Endothelial cell of umbilical vein (primary cell): ENCODE data around the gene SLC44A2. TPM values are rescaled to one million over a fixed set of nuclear protein-coding genes. Genes with fewer than 3 reads are reported as not detected.

Source experiments
- BruUV-seq: library from RNA; stranded (reverse); fragments of 400-500 nt; replicated peaks from 2 replicates; lab custom pipeline; 2021; lab: Mats Ljungman, UMichigan
- CTCF ChIA-PET: fragments of 300-600, 350-600 bp; sonication (Branson Sonifier 250); formaldehyde crosslinking; loops from one replicate; lab custom pipeline; 2021; ENCODE audit warnings: antibody characterized with exemption, inconsistent platforms; lab: Charles Lee
- POLR2A ChIA-PET: fragments of 300-600, 350-600 bp; sonication (Branson Sonifier 250); formaldehyde crosslinking; loops from one replicate; lab custom pipeline; 2021; ENCODE audit warnings: antibody characterized with exemption, inconsistent platforms; lab: Charles Lee
- DNase-seq: peaks from one replicate; pipeline ENCODE4 v3.0.0-alpha.2; 2011; ENCODE audit warnings: low read depth, low spot score
- FAIRE-seq: peaks from 2 replicates; lab custom pipeline; 2011; peaks lifted over from hg19 to GRCh38; lab: Jason Lieb, UNC
- H2AFZ ChIP-seq: 2 replicates; pipeline ENCODE4 v1.6.0; 2012; ENCODE audit warnings: low read depth, low read length, control low read depth, inconsistent platforms
- H3K27ac ChIP-seq: 2 replicates; pipeline ENCODE4 v1.5.1; 2011; ENCODE audit warnings: low read depth, mild to moderate bottlenecking, control low read depth, low read length, moderate library complexity; ENCODE audit not compliant: insufficient read depth
- H3K27me3 ChIP-seq, 2 experiments: 2 replicates each; pipeline versions ENCODE4 v1.6.0 to v1.6.1; 2011; ENCODE audit warnings: low read length in 2 of 2, mixed read lengths in 1 of 2; ENCODE audit not compliant: control insufficient read depth in 2 of 2, insufficient read depth in 2 of 2
- H3K36me3 ChIP-seq, 2 experiments: 2 replicates in 1 of 2; 3 replicates in 1 of 2; pipeline ENCODE4 v1.5.1; 2011; ENCODE audit warnings: low read length in 2 of 2, mild to moderate bottlenecking in 1 of 2, moderate library complexity in 1 of 2; ENCODE audit not compliant: control insufficient read depth in 2 of 2, insufficient read depth in 2 of 2; ENCODE audit errors: extremely low read depth in 1 of 2
- H3K4me1 ChIP-seq: 3 replicates; pipeline ENCODE4 v1.5.1; 2011; ENCODE audit warnings: mild to moderate bottlenecking, low read length; ENCODE audit not compliant: control insufficient read depth, insufficient read depth; ENCODE audit errors: extremely low read depth
- H3K4me2 ChIP-seq: 2 replicates; pipeline ENCODE4 v1.6.1; 2011; ENCODE audit warnings: low read length, control low read depth, mixed read lengths; ENCODE audit not compliant: insufficient read depth
- H3K4me3 ChIP-seq, 3 experiments: fragments of 200-600 bp in 1 of 3; sonication (generic), shearing (Covaris generic) in 1 of 3; replicated peaks in 1 of 3; 2 replicates each; pipeline ENCODE4 v1.5.1; 2011 to 2016; ENCODE audit warnings: control low read depth in 3 of 3, low read length in 3 of 3, mild to moderate bottlenecking in 2 of 3, inconsistent platforms in 1 of 3, low read depth in 1 of 3, moderate library complexity in 1 of 3; ENCODE audit not compliant: insufficient read depth in 1 of 3
- H3K79me2 ChIP-seq: 2 replicates; pipeline ENCODE4 v1.6.0; 2012; ENCODE audit warnings: low read length, inconsistent platforms; ENCODE audit not compliant: control insufficient read depth, insufficient read depth
- H3K9ac ChIP-seq: replicated peaks from 2 replicates; pipeline ENCODE3; 2011; ENCODE audit warnings: low read length, control low read depth; ENCODE audit not compliant: insufficient read depth; ENCODE audit errors: extremely low read depth
- H3K9me1 ChIP-seq: replicated peaks from 3 replicates; pipeline ENCODE4 v1.6.0; 2011; ENCODE audit warnings: mild to moderate bottlenecking, low read length; ENCODE audit not compliant: control insufficient read depth, insufficient read depth; ENCODE audit errors: extremely low read depth
- H3K9me3 ChIP-seq: replicated peaks from 2 replicates; pipeline ENCODE4 v1.5.1; 2012; ENCODE audit warnings: low read length, inconsistent platforms; ENCODE audit not compliant: control insufficient read depth, insufficient read depth
- H4K20me1 ChIP-seq: replicated peaks from 2 replicates; pipeline ENCODE3; 2011; ENCODE audit warnings: mild to moderate bottlenecking, low read length; ENCODE audit not compliant: control insufficient read depth, insufficient read depth; ENCODE audit errors: extremely low read depth
- EZH2 ChIP-seq: IDR thresholded peaks from 2 replicates; pipeline ENCODE4 v1.6.1; 2012; ENCODE audit warnings: borderline replicate concordance, low read depth, mild to moderate bottlenecking, moderate library complexity, low read length, inconsistent platforms; ENCODE audit not compliant: severe bottlenecking
- FOS ChIP-seq: IDR thresholded peaks from 2 replicates; pipeline ENCODE4 v1.6.1; 2011; ENCODE audit warnings: mild to moderate bottlenecking, low read length, moderate library complexity, borderline replicate concordance; ENCODE audit not compliant: insufficient read depth
- GATA2 ChIP-seq: IDR thresholded peaks from 2 replicates; pipeline ENCODE4 v1.7.0; 2011; ENCODE audit warnings: low read depth, mild to moderate bottlenecking, moderate library complexity, mixed read lengths, low read length; ENCODE audit not compliant: insufficient read length, insufficient read depth
- JUN ChIP-seq: IDR thresholded peaks from 2 replicates; pipeline ENCODE4 v1.6.1; 2011; ENCODE audit warnings: borderline replicate concordance, low read depth; ENCODE audit not compliant: insufficient read length, insufficient read depth
- MYC ChIP-seq: IDR thresholded peaks from one replicate; pipeline ENCODE4 v1.6.1; 2011; ENCODE audit warnings: mild to moderate bottlenecking, low read depth, low read length
- POLR2A ChIP-seq: IDR thresholded peaks from 2 replicates; pipeline ENCODE4 v1.6.1; 2012; ENCODE audit warnings: low read depth, mild to moderate bottlenecking, control low read depth, low read length
- POLR2AphosphoS5 ChIP-seq: IDR thresholded peaks from 2 replicates; pipeline ENCODE4 v1.6.1; 2012; ENCODE audit warnings: low read depth, mild to moderate bottlenecking, control low read depth, low read length, moderate library complexity; ENCODE audit not compliant: insufficient read depth
- dilution Hi-C: fragments of 300-500 bp; cut with MboI; formaldehyde crosslinking; loops from one replicate; pipeline ENCODE4 v1.15.0; 2019; ENCODE audit warnings: low sequenced_read_pairs; ENCODE audit not compliant: extremely low pct_ligation_motif_present
- intact Hi-C: fragments of 100-400 bp; cut with micrococcal nuclease; formaldehyde crosslinking; loops from one replicate; pipeline ENCODE4 v1.10.0; 2022
- polyA plus RNA-seq, 4 experiments: library from polyadenylated mRNA; depleted of rRNA in 3 of 4; stranded (reverse) in 3 of 4; unstranded in 1 of 4; fragments of >200 nt; gene quantifications; 2 replicates each; pipeline versions ENCODE4 v1.2.1 to v1.2.3, GENCODE V29; 2011 to 2012; ENCODE audit warnings: missing spikeins in 1 of 4
- total RNA-seq: library from RNA; stranded (reverse); gene quantifications from 2 replicates; pipeline ENCODE4 v1.2.3, GENCODE V29; 2021
- TF ChIP-seq, protein P1 (sequence below): IDR thresholded peaks from 2 replicates; pipeline ENCODE4 v1.6.1; 2011; ENCODE audit not compliant: insufficient read depth, insufficient read length
- TF ChIP-seq, protein P2 (sequence below), 2 donors: IDR thresholded peaks; 1 replicate in 1 of 2; 2 replicates in 1 of 2; pipeline ENCODE4 v1.5.1; 2011; ENCODE audit warnings: low read length in 2 of 2, mild to moderate bottlenecking in 2 of 2, moderate library complexity in 2 of 2, control low read depth in 1 of 2, inconsistent platforms in 1 of 2, low read depth in 1 of 2; ENCODE audit not compliant: insufficient read depth in 1 of 2; ENCODE audit errors: extremely low read depth in 1 of 2

The SLC44A2 gene
- total and polyA plus RNA-seq, 2 donors (not counting 3 experiments of a cell fraction or from before 2014, with no cell fraction given): 97.7 to 130 TPM

DNA sequence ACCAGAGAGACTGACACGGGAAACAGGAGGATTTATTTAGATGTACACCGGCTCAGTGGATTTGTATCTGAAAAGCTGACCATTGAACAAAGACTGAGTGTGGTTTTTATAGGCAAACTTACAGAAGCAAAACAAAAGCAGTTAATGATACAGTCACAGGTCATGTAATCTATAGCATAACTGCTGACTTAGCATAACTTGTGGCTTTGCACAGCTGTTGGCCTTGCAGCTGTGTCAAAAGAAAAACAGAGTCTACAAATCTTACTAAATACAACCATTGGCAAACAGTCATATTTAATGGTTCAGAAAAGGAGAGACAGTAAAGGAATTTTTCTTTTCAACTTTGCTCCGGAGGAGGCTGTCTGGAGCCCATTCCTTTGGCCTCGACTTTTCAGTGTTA is 26.5 kb downstream of the SLC44A2 start:
- H2AFZ ChIP-seq: no peak overlapping the region
- intact Hi-C loops: loop anchor here (5.0 kb wide), 1 partner anchor 150 kb away; the partner anchor contains the start of gene KEAP1
- DNase-seq: no peak
- H3K36me3 ChIP-seq: no peaks in the 10 kb centered on the region
- dilution Hi-C loops: no loop called here
- no peak overlapping the region for H3K27ac ChIP-seq
- peaks cover 10% of the 10 kb centered on the region for H3K4me1 ChIP-seq
- BruUV-seq: no TSS peak
- H3K79me2 ChIP-seq: peaks cover 27% of the 10 kb centered on the region
- H3K9ac ChIP-seq: no peak overlapping the region
- ChIA-PET POLR2A (interaction anchor here (0.6 kb wide), 1 partner anchor 86 kb away, joined by 3 read pairs; the partner anchor contains the start of gene KRI1), CTCF (interaction anchor here (1.2 to 14.4 kb wide), 2 partner anchors 48 to 69 kb away, joined by 4 to 654 read pairs; no protein-coding TSS in a partner anchor)
- peaks cover 3% of the 10 kb centered on the region for H4K20me1 ChIP-seq
- H3K4me3 ChIP-seq: no peak overlapping the region
- FAIRE-seq: no peak
- no peaks in the 10 kb centered on the region for H3K27me3 ChIP-seq
- TF ChIP-seq EZH2 (no peak), MYC (no peak), POLR2A (peak; percentile 33), GATA2 (no peak)
- no peaks in the 10 kb centered on the region for H3K9me1 ChIP-seq
- H3K4me2 ChIP-seq: no peak overlapping the region
- no peaks in the 10 kb centered on the region for H3K9me3 ChIP-seq

DNA sequence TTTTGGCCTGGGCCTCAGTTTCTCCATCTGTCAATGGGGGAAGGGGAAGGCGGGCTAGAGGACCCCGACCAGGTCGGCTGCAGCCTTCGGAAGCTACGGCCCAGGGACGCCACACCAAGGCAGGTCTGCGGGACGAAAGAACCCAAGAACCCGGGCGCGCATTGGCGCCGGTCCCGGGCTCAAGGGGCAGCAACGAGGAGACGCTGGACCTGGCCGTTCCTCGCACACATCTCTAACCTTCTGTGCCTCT is 28.1 kb downstream of the SLC44A2 start:
- no peaks in the 10 kb centered on the region for H3K27me3 ChIP-seq
- peaks cover 0 to 2% of the 10 kb centered on the region in 2 experiments for H3K36me3 ChIP-seq
- peak overlapping the region; percentile 78 for H3K27ac ChIP-seq
- FAIRE-seq (no peak), DNase-seq (no peak)
- dilution Hi-C loops: no loop called here
- CTCF ChIA-PET: interaction anchor here (0.8 to 14.4 kb wide), 3 partner anchors 9 to 71 kb away, joined by 4 to 654 read pairs (median 5); no protein-coding TSS in a partner anchor
- H3K4me1 ChIP-seq: peaks cover 10% of the 10 kb centered on the region
- peak overlapping the region; percentile 87 for H3K9ac ChIP-seq
- POLR2A ChIA-PET: no interaction called here
- intact Hi-C loops: loop anchor here (1.0 to 5.0 kb wide), 3 partner anchors 42 to 151 kb away; partner anchors contain the start of gene KEAP1
- TSS peak; percentile 94 for BruUV-seq
- H3K9me3 ChIP-seq: no peaks in the 10 kb centered on the region
- peak overlapping the region; percentile 19 for H2AFZ ChIP-seq
- H3K9me1 ChIP-seq: no peaks in the 10 kb centered on the region
- H3K79me2 ChIP-seq: peaks cover 43% of the 10 kb centered on the region
- H3K4me3 ChIP-seq: peak overlapping the region; percentile 66 to 99 (median 81)
- TF ChIP-seq FOS (no peak), POLR2A (no peak), POLR2AphosphoS5 (no peak), JUN (no peak), GATA2 (no peak), MYC (no peak), EZH2 (no peak)
- TF ChIP-seq, protein P1, sequence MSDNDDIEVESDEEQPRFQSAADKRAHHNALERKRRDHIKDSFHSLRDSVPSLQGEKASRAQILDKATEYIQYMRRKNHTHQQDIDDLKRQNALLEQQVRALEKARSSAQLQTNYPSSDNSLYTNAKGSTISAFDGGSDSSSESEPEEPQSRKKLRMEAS: no peak
- TF ChIP-seq, protein P2, sequence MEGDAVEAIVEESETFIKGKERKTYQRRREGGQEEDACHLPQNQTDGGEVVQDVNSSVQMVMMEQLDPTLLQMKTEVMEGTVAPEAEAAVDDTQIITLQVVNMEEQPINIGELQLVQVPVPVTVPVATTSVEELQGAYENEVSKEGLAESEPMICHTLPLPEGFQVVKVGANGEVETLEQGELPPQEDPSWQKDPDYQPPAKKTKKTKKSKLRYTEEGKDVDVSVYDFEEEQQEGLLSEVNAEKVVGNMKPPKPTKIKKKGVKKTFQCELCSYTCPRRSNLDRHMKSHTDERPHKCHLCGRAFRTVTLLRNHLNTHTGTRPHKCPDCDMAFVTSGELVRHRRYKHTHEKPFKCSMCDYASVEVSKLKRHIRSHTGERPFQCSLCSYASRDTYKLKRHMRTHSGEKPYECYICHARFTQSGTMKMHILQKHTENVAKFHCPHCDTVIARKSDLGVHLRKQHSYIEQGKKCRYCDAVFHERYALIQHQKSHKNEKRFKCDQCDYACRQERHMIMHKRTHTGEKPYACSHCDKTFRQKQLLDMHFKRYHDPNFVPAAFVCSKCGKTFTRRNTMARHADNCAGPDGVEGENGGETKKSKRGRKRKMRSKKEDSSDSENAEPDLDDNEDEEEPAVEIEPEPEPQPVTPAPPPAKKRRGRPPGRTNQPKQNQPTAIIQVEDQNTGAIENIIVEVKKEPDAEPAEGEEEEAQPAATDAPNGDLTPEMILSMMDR (IDR thresholded peaks at IDR 0.05; ENCODE audit: extremely low read depth in 1 of 2, insufficient read depth in 1 of 2, low read depth in 1 of 2, low read length in 2 of 2): no peak
- H3K4me2 ChIP-seq: peak overlapping the region; percentile 79
- H4K20me1 ChIP-seq: peaks cover 6% of the 10 kb centered on the region
